ENCODE measurements around the gene DNPEP.
"Not testable (repeated sequence)": the region's sequence is repeated elsewhere in the genome, so short reads cannot be mapped to it uniquely, and the experiment has no call there.

The DNPEP gene

DNA sequence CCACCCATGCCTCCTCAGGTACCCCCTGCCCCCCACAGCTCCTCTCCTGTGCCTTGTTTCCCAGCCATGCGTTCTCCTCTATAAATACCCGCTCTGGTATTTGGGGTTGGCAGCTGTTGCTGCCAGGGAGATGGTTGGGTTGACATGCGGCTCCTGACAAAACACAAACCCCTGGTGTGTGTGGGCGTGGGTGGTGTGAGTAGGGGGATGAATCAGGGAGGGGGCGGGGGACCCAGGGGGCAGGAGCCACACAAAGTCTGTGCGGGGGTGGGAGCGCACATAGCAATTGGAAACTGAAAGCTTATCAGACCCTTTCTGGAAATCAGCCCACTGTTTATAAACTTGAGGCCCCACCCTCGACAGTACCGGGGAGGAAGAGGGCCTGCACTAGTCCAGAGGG is 29.7 kb upstream of the DNPEP start:
- H3K27me3 ChIP-seq (ENCODE audit: control insufficient read depth, insufficient read depth, low read length): peaks cover 10% of the 10 kb centered on the region
- no peaks in the 10 kb centered on the region for H3K9me3 ChIP-seq (replicated peaks; ENCODE audit: low read length)
- H3K4me2 ChIP-seq (ENCODE audit: low read length): peak overlapping the region; percentile 60
- peaks cover 25% of the 10 kb centered on the region for H3K4me1 ChIP-seq (ENCODE audit: control insufficient read depth, insufficient read depth, low read length)
- peaks cover 11% of the 10 kb centered on the region for H3K36me3 ChIP-seq (ENCODE audit: insufficient read depth, low read length)
- H3K9ac ChIP-seq (ENCODE audit: low read depth, low read length): peak overlapping the region; percentile 62
- peak overlapping the region; percentile 32 for H3K4me3 ChIP-seq (ENCODE audit: low read length)

DNA sequence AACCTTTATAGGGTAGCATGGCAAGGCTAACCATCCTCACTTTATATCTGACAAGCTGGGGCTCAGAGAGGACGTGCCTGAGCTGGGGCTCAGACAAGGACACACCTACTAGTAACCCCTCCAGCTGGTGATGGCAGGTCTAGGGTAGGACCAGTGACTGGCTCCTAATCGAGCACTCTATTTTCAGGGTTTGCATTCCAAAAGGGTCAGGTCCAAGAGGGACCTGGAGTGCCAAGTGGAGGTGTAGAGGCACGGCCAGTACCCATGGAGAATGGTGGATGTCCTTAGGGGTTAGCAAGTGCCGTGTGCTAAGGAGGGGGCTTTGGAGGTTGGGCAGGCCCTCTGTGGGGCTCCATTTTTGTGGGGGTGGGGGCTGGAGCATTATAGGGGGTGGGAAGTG is 29.2 kb upstream of the DNPEP start:
- H3K9me3 ChIP-seq (replicated peaks; ENCODE audit: low read length): no peaks in the 10 kb centered on the region

GRCh38 chr2:219416235-219416602 is 28.5 kb upstream of the DNPEP start:
- peaks cover 10% of the 10 kb centered on the region for H3K27me3 ChIP-seq (ENCODE audit: control insufficient read depth, insufficient read depth, low read length)
- H3K4me3 ChIP-seq (ENCODE audit: low read length): no peak overlapping the region
- H3K36me3 ChIP-seq (ENCODE audit: insufficient read depth, low read length): peaks cover 7% of the 10 kb centered on the region

More for the DNA sequence above, 29.2 kb upstream of the DNPEP start:
- Histone ChIP-seq H3K4me1 (ENCODE audit: control insufficient read depth, insufficient read depth, low read length) (peaks cover 25% of the 10 kb centered on the region), H3K27me3 (ENCODE audit: control insufficient read depth, insufficient read depth, low read length) (peaks cover 10% of the 10 kb centered on the region), H3K9ac (ENCODE audit: low read depth, low read length) (no peak overlapping the region), H3K4me2 (ENCODE audit: low read length) (no peak overlapping the region), H3K36me3 (ENCODE audit: insufficient read depth, low read length) (peaks cover 10% of the 10 kb centered on the region), H3K4me3 (ENCODE audit: low read length) (no peak overlapping the region)

GRCh38 chr2:219415580-219416234 is 28.0 kb upstream of the DNPEP start:
- no peaks in the 10 kb centered on the region for H3K9me3 ChIP-seq (replicated peaks; ENCODE audit: low read length)
- H3K27me3 ChIP-seq (ENCODE audit: control insufficient read depth, insufficient read depth, low read length): peaks cover 10% of the 10 kb centered on the region
- H3K9ac ChIP-seq (ENCODE audit: low read depth, low read length): no peak overlapping the region
- peaks cover 25% of the 10 kb centered on the region for H3K4me1 ChIP-seq (ENCODE audit: control insufficient read depth, insufficient read depth, low read length)
- no peak overlapping the region for H3K4me3 ChIP-seq (ENCODE audit: low read length)
- peaks cover 2% of the 10 kb centered on the region for H3K36me3 ChIP-seq (ENCODE audit: insufficient read depth, low read length)
- no peak overlapping the region for H3K4me2 ChIP-seq (ENCODE audit: low read length)

More at GRCh38 chr2:219416235-219416602, 28.5 kb upstream of the DNPEP start:
- Histone ChIP-seq H3K4me2 (ENCODE audit: low read length) (no peak overlapping the region), H3K4me1 (ENCODE audit: control insufficient read depth, insufficient read depth, low read length) (peaks cover 25% of the 10 kb centered on the region), H3K9me3 (replicated peaks; ENCODE audit: low read length) (no peaks in the 10 kb centered on the region), H3K9ac (ENCODE audit: low read depth, low read length) (no peak overlapping the region)

- no peaks in the 10 kb centered on the region for H3K36me3 ChIP-seq (ENCODE audit: insufficient read depth, low read length)
- no peak overlapping the region for H3K9ac ChIP-seq (ENCODE audit: low read depth, low read length)
- peaks cover 21% of the 10 kb centered on the region for H3K4me1 ChIP-seq (ENCODE audit: control insufficient read depth, insufficient read depth, low read length)
- no peak overlapping the region for H3K4me2 ChIP-seq (ENCODE audit: low read length)
- H3K4me3 ChIP-seq (ENCODE audit: low read length): no peak overlapping the region
- H3K27me3 ChIP-seq (ENCODE audit: control insufficient read depth, insufficient read depth, low read length): peaks cover 10% of the 10 kb centered on the region
- H3K9me3 ChIP-seq (replicated peaks; ENCODE audit: low read length): no peaks in the 10 kb centered on the region
Measured at GRCh38 chr2:219414857-219415256, 27.1 kb upstream of the DNPEP start.

GRCh38 chr2:219410390-219410789 is 22.7 kb upstream of the DNPEP start:
- Histone ChIP-seq H3K4me3 (ENCODE audit: low read length) (no peak overlapping the region), H3K36me3 (ENCODE audit: insufficient read depth, low read length) (no peaks in the 10 kb centered on the region), H3K9ac (ENCODE audit: low read depth, low read length) (no peak overlapping the region), H3K27me3 (ENCODE audit: control insufficient read depth, insufficient read depth, low read length) (no peaks in the 10 kb centered on the region), H3K4me1 (ENCODE audit: control insufficient read depth, insufficient read depth, low read length) (peaks cover 24% of the 10 kb centered on the region), H3K9me3 (replicated peaks; ENCODE audit: low read length) (no peaks in the 10 kb centered on the region), H3K4me2 (ENCODE audit: low read length) (no peak overlapping the region)

DNA sequence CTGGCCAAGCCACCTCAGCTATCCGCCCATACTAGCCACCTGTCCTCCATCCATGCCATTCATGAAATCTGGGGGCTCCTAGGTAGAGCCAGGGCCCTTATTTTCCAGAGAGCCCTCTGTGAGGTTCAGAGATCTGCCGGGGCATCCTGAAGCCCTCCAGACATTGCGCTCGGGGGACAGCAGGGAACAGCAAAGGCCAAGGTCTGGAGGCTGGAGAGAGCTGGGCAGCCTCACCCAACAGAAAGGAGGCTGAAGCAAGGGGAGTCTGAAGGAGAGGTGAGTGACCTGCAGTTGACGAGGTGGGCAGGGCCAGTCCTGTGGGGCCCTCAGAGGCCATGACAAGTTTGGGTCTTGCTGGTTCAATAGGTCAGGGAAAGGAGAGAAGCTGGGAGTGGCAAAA is 21.9 kb upstream of the DNPEP start:
- Histone ChIP-seq H3K4me3 (ENCODE audit: low read length) (no peak overlapping the region), H3K9ac (ENCODE audit: low read depth, low read length) (no peak overlapping the region), H3K4me1 (ENCODE audit: control insufficient read depth, insufficient read depth, low read length) (peaks cover 32% of the 10 kb centered on the region), H3K27me3 (ENCODE audit: control insufficient read depth, insufficient read depth, low read length) (no peaks in the 10 kb centered on the region), H3K36me3 (ENCODE audit: insufficient read depth, low read length) (no peaks in the 10 kb centered on the region), H3K4me2 (ENCODE audit: low read length) (no peak overlapping the region), H3K9me3 (replicated peaks; ENCODE audit: low read length) (no peaks in the 10 kb centered on the region)

GRCh38 chr2:219408631-219409030 is 20.9 kb upstream of the DNPEP start:
- Histone ChIP-seq H3K27me3 (ENCODE audit: control insufficient read depth, insufficient read depth, low read length) (no peaks in the 10 kb centered on the region), H3K4me1 (ENCODE audit: control insufficient read depth, insufficient read depth, low read length) (peaks cover 37% of the 10 kb centered on the region), H3K9ac (ENCODE audit: low read depth, low read length) (no peak overlapping the region), H3K9me3 (replicated peaks; ENCODE audit: low read length) (no peaks in the 10 kb centered on the region), H3K4me3 (ENCODE audit: low read length) (no peak overlapping the region), H3K36me3 (ENCODE audit: insufficient read depth, low read length) (no peaks in the 10 kb centered on the region), H3K4me2 (ENCODE audit: low read length) (no peak overlapping the region)

DNA sequence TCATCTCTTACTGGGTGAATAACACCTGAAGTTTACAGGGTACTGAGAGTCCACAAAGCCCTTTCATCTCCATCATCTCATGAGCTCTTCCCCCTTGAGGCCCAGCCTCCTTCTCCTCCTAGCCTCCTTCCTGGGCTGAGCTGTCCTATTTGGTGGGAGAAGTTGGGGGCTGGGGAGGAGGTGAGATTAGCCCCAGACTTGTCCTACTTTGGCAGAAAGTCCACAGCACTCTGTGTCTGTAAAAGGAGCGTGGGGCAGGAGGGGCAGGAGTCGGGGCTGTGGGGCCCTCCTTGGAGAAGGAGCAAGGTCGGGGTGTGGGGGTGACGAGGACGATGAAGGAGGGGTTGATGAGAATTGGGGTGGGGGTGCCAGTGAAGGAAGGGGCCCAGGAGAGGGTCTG is 20.5 kb upstream of the DNPEP start:
- no peaks in the 10 kb centered on the region for H3K27me3 ChIP-seq (ENCODE audit: control insufficient read depth, insufficient read depth, low read length)

DNA sequence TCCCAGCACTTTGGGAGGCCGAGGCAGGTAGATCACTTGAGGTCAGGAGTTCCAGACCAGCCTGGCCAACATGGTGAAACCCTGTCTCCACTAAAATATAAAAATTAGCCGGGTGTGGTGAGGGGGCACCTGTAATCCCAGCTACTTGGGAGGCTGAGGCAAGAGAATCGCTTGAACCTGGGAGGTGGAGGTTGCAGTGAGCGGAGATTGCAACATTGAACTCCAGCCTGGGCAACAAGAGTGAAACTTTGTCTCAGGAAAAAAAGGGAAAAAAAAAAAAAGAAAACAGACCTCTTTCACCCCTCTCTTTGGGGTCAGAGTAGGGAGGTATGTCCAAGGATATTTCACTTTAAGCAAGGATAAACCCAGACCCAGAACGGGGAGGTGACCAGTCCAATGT is 19.6 kb upstream of the DNPEP start:
- H3K4me2 ChIP-seq (ENCODE audit: low read length); H3K36me3 ChIP-seq (ENCODE audit: insufficient read depth, low read length); H3K27me3 ChIP-seq (ENCODE audit: control insufficient read depth, insufficient read depth, low read length); H3K9me3 ChIP-seq (replicated peaks; ENCODE audit: low read length); H3K9ac ChIP-seq (ENCODE audit: low read depth, low read length); H3K4me3 ChIP-seq (ENCODE audit: low read length): not testable (repeated sequence)
- peaks cover 39% of the 10 kb centered on the region for H3K4me1 ChIP-seq (ENCODE audit: control insufficient read depth, insufficient read depth, low read length)

More for the DNA sequence above, 20.5 kb upstream of the DNPEP start:
- Histone ChIP-seq H3K36me3 (ENCODE audit: insufficient read depth, low read length) (no peaks in the 10 kb centered on the region), H3K4me1 (ENCODE audit: control insufficient read depth, insufficient read depth, low read length) (peaks cover 37% of the 10 kb centered on the region), H3K4me3 (ENCODE audit: low read length) (no peak overlapping the region), H3K9ac (ENCODE audit: low read depth, low read length) (no peak overlapping the region), H3K4me2 (ENCODE audit: low read length) (no peak overlapping the region), H3K9me3 (replicated peaks; ENCODE audit: low read length) (no peaks in the 10 kb centered on the region)

DNA sequence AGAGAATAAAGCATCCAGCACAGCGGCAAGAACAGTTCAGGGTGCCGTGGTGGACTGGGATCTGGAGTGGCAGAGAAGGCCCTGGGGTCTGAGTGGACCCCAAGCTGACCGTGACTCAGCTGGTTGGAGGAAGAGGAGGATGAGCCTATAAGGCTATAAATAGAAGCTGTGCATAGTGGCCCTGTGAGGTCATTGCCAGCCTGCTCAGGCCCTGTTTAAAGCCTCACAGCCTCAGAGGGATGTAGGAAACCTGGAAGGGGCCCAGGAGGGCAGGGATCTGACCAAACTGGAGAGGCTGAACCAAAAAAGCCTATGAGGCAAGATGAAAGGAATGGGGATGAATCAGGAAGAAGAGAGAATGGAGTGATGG is 19.1 kb upstream of the DNPEP start:
- Histone ChIP-seq H3K27me3 (ENCODE audit: control insufficient read depth, insufficient read depth, low read length) (no peaks in the 10 kb centered on the region), H3K4me3 (ENCODE audit: low read length) (peak overlapping the region; percentile 20), H3K36me3 (ENCODE audit: insufficient read depth, low read length) (no peaks in the 10 kb centered on the region), H3K9me3 (replicated peaks; ENCODE audit: low read length) (no peaks in the 10 kb centered on the region), H3K4me1 (ENCODE audit: control insufficient read depth, insufficient read depth, low read length) (peaks cover 39% of the 10 kb centered on the region), H3K4me2 (ENCODE audit: low read length) (peak overlapping the region; percentile 56), H3K9ac (ENCODE audit: low read depth, low read length) (peak overlapping the region; percentile 61)

Data from skeletal muscle satellite cell (primary cell).